ENCODE data around the gene RASGRP2.

DNA sequence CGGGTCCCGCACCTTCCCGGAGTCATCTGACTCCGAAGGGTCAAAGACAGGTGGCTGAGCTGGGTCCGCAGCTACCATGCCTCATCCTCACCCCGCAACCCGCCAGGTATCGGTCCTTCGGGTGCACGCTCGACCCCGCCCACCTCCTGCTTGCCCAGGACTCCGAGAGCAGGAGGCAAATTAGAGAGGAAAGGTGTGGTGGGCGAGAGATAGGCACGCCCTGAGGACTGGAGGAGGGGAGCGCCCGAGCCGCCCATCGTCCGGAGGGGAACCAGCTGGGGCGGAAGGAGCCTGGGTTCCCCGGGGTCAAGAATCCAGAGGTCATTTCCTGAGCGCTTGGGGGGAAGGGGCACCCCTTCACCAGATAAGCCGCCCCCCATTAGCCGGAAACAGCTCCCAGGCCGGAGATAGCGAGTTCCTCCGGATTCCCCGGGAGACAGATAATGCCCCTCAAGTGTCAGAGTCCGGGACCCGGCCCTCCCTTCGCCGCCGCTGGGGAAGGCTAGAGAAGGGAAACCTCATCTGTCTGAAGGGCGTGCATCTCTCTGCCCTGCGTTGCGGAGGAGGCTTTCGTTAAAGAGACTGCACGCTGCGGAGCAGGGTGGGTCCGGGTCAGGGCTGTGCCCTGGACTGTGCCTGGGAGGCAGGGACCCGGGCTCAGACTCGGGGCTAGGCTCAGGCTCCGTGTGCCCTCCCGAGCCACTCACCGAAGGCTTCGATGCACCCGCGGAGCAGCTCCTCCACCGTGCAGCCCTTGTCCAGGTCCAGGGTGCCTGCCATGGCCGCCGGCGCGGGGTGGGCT lies 1.7 kb downstream of the RASGRP2 start:
- TF ChIP-seq, protein P1, sequence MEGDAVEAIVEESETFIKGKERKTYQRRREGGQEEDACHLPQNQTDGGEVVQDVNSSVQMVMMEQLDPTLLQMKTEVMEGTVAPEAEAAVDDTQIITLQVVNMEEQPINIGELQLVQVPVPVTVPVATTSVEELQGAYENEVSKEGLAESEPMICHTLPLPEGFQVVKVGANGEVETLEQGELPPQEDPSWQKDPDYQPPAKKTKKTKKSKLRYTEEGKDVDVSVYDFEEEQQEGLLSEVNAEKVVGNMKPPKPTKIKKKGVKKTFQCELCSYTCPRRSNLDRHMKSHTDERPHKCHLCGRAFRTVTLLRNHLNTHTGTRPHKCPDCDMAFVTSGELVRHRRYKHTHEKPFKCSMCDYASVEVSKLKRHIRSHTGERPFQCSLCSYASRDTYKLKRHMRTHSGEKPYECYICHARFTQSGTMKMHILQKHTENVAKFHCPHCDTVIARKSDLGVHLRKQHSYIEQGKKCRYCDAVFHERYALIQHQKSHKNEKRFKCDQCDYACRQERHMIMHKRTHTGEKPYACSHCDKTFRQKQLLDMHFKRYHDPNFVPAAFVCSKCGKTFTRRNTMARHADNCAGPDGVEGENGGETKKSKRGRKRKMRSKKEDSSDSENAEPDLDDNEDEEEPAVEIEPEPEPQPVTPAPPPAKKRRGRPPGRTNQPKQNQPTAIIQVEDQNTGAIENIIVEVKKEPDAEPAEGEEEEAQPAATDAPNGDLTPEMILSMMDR (IDR thresholded peaks at IDR 0.05), result no peak
- TF ChIP-seq POLR2A (IDR thresholded peaks at IDR 0.05; ENCODE audit: low read depth), result no peak
- no peak for TF ChIP-seq EP300 (IDR thresholded peaks at IDR 0.05)
- TF ChIP-seq POLR2AphosphoS5 (IDR thresholded peaks at IDR 0.05), result no peak

Measured in esophagus muscularis mucosa (tissue), 4 donors.